Suprapubic skin (tissue), 4 donors: Measurements from ENCODE around the gene MKKS.

Source experiments
- POLR2A ChIP-seq, 2 donors: fragments of 450-650 bp; IDR thresholded peaks; one replicate each; pipeline ENCODE4 v1.6.1; 2017; ENCODE audit warnings: antibody characterized with exemption in 2 of 2, mild to moderate bottlenecking in 2 of 2, moderate library complexity in 2 of 2
- POLR2AphosphoS5 ChIP-seq, 3 donors: sonication (generic); formaldehyde crosslinking; IDR thresholded peaks; one replicate each; pipeline ENCODE4 v1.6.1; 2017; ENCODE audit warnings: antibody characterized with exemption in 3 of 3
- TF ChIP-seq, protein P1 (sequence below), 2 donors: fragments of 200-600 bp in 1 of 2; fragments of 450-650 bp in 1 of 2; sonication (generic) in 1 of 2; IDR thresholded peaks; one replicate each; pipeline ENCODE4 v1.5.1; 2016 to 2019; ENCODE audit warnings: antibody characterized with exemption in 2 of 2, mild to moderate bottlenecking in 1 of 2, moderate library complexity in 1 of 2

DNA sequence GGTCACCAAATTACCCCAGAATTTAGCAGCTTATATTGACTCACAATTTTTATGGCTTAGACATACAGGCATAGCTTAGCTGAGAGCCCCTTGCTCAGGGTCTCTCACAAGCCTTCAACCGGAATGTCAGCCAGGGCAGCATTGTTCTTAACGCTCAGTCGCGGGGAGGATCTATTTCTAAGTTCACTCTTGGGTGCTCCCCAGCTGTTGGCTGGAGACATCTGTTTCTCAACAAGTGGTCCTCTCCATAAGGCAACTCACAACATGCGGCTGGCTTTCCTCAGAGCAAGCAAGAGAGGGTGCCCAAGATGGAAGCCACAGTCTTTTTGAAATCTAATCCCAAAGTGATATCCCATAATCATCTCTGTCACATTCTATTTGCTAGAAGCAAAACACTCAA is 47.7 kb upstream of the MKKS start:
- TF ChIP-seq, protein P1, sequence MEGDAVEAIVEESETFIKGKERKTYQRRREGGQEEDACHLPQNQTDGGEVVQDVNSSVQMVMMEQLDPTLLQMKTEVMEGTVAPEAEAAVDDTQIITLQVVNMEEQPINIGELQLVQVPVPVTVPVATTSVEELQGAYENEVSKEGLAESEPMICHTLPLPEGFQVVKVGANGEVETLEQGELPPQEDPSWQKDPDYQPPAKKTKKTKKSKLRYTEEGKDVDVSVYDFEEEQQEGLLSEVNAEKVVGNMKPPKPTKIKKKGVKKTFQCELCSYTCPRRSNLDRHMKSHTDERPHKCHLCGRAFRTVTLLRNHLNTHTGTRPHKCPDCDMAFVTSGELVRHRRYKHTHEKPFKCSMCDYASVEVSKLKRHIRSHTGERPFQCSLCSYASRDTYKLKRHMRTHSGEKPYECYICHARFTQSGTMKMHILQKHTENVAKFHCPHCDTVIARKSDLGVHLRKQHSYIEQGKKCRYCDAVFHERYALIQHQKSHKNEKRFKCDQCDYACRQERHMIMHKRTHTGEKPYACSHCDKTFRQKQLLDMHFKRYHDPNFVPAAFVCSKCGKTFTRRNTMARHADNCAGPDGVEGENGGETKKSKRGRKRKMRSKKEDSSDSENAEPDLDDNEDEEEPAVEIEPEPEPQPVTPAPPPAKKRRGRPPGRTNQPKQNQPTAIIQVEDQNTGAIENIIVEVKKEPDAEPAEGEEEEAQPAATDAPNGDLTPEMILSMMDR (IDR thresholded peaks at IDR 0.05), result no peak
- TF ChIP-seq POLR2A (IDR thresholded peaks at IDR 0.05) (no peak), POLR2AphosphoS5 (IDR thresholded peaks at IDR 0.05) (no peak)
